Ecto neural progenitor cell (in vitro differentiated cells): ENCODE measurements around the gene RBM4B.

Experiments used
- DNase-seq: peaks from one replicate; pipeline ENCODE4 v3.0.0-alpha.2; 2018; ENCODE audit warnings: low spot score

Gene RBM4B

GRCh38 chr11:66706989-66707388, 29.3 kb upstream of the RBM4B start:
- DNase-seq: no peak

DNA sequence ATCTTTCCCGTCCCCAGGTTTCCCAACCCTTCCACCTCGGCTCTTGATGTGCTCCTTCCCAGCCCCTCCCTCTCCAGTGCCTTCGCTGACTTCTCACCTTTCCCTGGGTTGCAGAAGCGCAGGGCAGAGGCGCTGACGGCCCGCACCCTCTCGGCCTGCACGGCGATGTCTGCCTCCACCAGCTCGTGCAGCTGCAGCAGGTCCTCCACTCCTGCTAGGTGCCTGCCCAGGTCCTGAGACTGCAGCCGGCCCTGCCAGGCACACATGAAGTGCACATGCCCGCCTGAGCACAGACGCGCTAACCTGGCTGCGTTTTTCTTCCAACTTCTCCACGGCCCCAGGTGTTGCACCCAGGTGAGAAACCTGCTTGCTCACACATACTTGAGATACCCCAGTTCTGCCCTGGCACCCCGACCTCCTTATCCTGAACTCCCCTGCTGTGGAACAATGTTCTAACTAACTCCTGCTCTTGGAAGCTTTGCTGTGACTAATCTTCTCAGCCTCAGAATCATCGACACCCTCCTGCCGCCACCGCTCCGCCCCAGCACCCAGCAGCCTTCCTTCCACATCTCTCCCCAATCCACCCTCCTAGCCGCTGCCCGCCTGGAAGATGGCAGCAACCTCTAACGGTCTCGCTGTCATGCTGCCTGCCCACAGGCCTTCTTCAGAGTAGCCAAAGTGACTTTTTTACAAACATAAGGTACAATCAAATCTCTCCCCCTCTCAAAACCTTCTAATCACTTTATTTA, 28.1 kb upstream of the RBM4B start:
- no peak for DNase-seq

DNA sequence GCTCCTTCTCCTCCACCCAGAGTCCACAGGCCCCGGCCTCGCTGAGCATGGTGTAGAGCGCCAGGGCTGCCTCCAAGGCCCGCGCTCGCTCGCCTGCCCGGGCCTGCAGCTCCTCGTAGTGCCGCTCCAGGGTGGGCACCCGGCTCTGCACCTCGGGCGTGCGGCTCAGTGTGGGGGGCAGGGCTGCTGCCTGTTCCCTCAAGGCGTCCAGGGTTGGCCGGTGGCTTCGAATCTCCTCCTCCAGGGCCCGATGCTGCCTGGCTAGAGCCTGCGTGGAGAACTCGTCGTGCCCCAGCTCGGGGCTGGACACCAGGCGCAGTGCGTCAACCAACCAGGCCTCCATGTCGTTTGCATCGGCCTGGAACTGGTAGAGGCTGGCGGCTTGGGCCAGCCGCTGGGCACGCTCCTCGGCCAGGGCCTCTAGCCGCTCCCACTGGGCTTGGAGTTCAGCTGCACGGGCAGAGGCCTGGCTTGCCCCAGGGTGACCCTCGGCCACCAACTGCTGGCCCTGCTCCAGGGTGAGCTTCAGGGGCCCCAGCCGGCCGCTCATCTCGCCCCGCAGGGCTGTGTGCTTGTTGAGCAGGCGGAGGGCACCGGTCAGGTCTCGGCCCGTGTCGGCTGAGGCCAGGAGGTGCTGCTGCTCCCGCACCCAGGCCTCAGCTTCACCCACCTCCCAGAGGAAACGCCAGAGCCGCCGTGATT, 27.1 kb upstream of the RBM4B start:
- no peak for DNase-seq

DNA sequence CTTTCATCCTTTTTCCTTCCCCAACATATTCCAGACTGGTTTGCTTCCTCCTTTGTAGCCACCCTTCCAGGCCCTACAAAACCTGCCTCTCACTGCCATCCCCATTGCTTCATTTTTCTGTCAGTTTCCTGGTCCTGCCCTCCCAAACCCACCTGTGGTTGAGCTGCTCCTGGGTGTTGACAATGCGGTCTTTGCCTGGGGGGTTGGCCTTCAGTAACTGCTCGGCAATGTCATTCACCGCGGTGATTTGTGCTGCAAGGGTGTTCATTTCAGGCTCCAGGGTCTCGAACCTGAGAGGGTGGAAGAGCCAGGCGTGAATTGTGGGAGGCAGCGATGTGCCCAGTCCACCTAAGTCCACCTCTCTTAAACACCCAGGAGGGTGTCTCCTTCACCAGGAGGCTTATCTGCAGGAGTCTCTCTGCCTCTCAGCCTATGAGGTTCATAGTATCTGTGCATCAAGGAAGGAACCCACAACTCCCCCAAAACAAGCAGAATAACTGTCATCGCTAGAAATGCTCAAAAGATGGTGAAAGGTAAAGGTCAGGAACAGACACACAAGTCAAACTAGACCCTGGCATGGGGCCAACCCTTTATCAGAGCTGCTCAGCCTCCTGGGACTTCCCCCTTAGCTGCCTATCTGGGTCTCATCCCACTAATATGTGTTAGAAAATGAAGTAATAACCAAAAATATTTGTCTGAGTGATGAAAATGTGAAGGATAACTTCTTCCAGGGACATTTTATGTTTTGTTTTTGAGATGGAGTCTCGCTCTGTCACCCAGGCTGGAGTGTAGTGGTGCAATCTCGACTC, 23.9 kb upstream of the RBM4B start:
- DNase-seq: no peak

DNA sequence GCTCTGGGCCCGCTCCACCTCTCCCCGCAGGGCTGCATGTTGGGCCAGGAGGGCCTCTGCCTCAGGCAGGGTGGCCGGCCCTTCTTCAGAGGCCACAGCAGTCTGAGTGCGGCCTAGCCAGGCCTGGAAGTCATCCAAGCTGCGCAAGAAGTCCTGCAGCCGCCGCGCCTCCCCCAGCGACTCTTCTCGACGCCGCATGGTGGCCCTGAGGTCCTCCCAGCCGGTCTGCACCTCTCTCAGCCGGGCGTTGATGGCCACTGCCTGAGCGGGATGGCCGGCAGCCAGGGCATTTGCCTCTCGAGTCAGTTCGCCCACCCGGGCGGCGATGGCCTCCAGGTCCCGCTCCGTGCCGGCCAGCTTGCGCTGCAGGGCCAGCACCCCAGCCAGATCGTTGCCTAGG, 23.1 kb upstream of the RBM4B start:
- DNase-seq: no peak

DNA sequence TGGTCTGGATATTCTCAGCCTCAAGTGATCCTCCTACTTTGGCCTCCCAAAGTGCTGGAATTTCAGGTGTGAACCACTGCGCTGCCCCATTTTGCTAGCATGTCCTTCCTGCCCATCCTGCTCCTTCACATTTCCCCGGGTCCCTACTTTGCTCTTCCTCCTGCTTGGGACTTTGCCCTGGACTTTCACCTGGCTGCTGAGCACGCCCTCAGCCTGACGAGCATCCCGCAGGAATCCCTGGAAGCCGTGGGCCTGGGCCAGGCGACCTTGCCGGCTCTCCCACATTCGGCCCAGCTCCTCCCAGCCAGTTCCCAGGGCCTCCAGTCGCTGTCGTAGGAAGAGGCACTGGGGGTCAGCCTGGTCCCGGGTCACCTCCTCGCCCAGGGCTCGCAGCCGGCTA, 22.6 kb upstream of the RBM4B start:
- no peak for DNase-seq

DNA sequence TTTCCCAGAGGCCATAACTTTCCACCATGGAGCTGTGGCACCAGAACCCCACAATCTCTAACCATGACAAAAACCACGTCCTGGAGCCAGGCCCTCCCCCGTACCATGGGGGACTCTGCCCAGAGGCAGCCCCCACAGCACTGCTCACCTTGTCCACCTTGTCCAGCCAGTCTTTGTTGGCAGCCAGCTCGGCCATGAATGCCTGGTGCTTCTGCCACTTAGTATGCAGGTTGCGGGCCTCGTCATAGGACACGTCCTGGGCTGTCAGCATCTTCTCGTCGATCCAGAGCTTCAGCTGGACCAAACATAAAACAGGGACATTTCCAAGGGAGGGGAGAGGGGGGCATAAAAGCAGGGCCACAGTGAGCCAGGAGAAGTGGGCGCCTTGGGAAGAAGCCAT, 20.8 kb upstream of the RBM4B start:
- no peak for DNase-seq

DNA sequence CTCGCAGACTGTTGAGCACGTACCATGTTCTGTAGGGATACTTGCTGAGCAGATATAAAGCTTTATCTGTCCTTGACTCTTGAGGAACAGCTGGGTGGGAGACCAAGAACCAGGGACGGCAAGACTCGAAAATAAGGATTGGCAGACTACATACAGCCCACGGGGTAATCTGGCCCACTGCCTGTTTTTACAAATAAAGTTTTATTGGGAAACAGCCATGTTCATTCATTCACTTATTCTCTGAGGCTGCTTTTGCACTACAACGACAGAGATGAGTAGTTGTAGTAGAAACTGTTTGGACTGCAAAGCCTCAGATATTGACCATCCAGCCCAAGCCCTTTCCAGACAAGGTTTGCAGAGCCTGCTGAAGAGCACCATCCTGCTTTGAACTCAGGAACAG, 20.3 kb upstream of the RBM4B start:
- DNase-seq: no peak

GRCh38 chr11:66696146-66696545, 18.5 kb upstream of the RBM4B start:
- no peak for DNase-seq

DNA sequence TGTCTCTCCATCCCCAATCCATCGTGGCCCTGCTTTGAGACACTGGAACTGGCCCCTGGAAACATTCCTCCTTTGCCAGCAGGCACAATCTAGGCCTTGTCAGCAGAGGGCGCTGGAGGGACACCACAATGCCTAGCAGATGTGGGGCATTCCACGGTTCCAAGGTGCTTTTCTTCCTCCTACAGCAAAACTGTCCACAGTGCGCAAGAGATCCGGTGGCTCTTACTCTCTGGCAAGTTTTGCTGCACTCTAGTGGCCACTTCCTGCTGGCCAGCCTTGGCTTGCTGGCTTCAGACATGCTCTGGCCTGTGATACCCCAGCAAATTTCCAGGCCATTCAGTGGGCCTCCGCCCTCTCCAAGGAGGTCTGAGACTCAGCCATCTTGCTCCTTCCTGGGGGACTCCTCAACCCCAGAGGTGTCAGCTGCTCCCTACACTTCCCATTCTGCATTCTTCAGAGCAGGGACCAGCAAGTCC, 17.1 kb upstream of the RBM4B start:
- peak; percentile 94 for DNase-seq

DNA sequence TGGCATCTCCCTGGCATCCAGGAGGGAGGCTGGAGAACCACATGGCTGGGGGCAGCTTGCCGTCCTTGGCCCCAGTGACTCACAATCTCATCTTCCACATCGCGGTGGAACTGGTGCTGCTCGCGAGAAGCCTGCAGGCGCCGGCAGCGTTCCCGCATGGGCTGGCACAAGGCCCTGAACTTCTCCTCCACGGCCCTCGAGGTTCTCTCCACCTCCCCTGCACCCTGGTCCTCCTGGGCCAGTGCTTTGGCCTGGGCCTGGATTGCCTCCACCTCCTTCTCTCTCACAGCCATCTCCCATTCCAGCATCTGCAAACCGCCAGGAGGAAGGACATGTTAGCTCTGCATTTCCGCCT, 16.3 kb upstream of the RBM4B start:
- DNase-seq: no peak

DNA sequence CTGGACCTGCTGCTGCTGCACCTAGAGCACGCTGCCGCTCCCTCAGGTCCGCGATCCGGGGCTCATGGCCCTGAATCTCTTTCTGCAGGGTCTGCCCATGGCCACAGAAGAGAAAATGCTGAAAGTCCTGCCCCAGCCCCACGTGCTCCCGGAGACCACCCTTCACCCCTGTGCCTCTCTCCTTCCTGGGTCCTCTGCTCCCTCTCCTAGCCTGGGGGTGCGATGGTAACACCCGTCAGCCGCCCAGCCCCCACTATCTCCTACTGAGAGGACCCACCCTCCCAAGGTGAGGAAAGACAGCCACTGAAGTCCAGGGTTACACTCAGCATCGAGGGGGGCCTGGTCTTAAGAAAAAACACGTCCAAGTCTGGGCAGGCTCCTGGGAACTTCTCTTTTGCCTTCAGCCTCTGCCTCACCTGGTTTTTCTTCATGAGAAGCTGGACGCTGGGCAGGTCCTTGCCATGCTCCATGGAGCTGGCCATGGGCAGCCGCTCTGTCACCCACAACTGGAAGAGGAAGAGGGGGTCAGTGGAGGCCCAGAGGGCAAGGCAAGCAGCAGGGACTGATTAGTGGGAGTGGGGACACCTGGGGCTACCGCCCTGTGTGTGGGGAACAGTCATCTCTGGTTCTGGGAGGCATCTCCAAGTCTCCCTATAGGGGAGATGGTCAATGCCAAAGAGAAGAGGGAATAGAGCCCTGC, 15.8 kb upstream of the RBM4B start:
- DNase-seq: no peak

DNA sequence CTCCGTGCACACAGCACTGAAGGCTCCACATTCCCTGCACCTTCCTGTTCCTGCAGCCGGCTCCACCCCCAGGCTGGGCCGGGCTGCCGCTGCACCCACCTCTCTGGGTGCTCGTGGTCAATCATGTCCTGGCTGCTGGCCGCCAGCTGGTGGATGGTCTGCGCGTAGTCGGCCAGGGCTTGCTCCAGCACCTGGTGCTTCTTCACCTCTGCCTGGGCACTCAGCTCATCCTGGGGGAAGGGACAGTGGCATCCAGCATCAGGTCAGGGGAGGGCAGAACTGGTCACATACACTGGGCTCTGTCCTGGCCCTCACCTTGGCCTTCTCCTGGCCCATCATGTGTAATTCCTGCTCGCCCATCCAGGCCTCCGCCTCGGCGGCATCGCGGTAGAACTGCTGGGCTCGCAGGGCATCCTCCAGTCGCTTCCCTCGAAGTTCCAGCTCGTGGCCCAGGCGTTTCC, 15.2 kb upstream of the RBM4B start:
- no peak for DNase-seq

- no peak for DNase-seq
Measured at GRCh38 chr11:66692446-66692845, 14.8 kb upstream of the RBM4B start.

DNA sequence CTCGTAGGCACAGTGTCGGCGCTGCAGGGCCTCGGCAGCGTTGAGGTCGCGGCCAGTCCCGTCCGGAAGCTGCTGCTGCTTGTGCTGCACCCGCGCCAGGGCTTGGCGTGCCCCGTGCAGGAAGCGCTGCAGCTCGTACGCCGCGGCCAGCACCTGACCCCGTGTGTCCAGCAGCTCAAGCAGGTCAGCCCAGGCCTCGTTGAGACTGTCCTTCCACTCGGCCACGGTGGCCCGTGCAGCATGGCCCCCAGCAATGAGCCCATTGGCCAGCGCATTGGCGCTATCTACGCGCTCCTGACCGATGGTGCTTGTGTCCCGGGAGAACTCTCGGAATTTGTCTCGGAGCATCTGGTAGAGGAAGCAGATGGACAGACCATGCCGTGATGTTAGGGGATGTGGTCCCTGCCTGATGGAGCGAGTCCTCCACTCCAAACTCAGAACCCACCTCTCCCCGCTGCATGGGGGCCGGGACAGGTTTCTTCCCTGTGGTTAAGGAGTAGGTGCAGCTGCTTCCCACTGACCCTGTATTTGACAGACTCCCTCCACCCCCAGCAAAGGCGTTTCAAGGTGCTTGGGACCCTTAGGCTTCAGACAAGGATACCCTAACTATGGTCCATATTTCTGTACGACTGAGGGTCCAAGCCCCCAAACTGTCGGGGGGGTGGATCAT, 13.8 kb upstream of the RBM4B start:
- DNase-seq: no peak

DNA sequence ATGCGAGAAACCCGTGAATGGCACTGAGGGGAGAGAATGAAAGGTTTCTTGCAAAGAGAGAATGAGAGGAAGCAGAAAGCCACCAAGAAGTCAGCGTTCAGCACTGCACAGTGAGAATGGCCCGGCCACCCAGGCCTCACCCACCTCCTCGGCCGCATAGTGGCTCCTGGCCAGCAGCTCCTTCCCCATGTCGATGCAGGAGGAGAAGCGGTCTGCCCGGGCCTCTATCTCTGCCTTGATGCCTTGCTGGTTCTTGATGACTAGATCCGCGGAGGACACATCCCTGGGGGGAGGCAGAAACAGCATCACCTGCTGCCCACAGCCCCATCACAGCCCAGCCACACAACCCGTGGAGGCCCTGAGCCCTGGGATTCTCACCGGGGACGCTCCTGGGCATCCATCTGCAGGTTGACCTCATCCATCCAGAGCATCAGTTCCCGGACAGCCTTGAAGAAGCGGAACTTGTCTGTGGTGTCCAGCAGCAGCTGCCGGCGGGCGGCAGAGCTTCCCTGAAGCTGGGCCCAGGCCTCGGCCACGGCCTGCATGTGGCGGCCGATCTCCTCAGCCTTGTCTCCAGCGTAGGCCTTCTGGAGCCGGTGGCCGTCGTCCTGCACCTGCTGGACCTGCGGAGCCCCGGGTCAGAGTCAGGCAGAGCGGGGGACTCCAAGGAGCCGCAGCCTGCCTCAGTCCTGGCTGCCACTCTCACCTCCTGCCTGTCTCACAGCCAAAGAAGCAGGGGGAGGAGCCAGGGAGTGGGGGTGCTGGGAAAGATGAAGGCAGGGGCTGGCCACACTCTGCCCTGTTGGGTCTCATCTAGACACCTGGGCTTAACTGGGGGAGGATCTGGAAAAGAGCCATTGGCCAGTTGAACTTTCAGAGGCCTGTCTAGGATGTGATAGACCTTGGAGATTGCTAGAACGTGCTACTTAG, 12.2 kb upstream of the RBM4B start:
- DNase-seq: no peak

DNA sequence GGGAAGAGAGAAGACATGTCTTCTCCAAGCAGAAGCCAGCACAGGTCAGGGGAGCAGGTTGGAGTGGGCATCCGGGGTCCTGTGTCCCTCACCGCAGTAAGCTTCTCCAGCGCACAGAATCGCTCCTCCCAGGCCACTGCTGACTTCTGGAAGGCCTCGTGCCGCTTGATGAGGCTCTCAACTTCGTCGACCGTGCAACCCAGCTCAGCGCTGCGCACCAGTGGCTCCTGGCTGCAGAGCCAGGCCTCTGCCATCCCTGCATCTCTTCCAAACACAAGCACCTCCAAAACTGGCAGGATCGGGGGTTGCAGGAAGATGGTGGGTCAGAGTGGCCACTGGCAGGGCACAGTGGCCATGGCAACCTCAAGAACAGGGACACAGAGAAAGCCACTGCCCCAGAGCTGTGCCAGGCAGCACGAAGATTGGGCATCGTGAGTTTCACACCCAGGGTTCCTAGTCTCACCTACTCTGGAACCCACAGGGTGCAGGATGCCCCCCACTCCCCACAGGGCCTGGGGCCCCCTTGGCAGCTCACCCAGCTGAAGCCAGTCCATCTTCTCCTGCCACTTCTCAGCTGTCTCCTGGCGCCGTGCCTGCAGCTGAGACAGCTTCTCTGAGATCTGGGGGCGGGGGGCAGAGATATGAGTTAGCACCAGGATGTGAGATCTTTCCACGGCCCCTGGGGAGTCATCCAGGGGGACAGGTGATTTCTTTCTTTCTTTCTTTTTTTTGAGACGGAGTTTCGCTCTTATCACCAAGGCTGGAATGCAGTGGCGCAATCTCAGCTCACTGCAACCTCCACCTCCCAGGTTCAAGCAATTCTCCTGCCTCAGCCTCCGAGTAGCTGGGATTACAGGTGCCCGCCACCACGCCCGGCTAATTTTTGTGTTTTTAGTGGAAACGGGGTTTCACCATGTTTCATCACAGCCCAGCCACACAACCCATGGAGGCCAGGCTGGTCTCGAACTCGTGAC, 11.2 kb upstream of the RBM4B start:
- DNase-seq: no peak

- no peak for DNase-seq
Measured at GRCh38 chr11:66687831-66688281, 10.2 kb upstream of the RBM4B start.
